Peyer's patch (tissue), 4 donors: ENCODE measurements around the gene SETD6.

Experiments used
- POLR2A ChIP-seq, 2 donors: fragments of 450-650 bp; IDR thresholded peaks; one replicate each; pipeline ENCODE4 v1.5.1; 2017; ENCODE audit warnings: antibody characterized with exemption in 2 of 2, mild to moderate bottlenecking in 2 of 2, moderate library complexity in 2 of 2
- TF ChIP-seq, protein P1 (sequence below), 6 experiments: fragments of 450-650 bp in 4 of 6; fragments of 200-600 bp in 2 of 6; sonication (generic) in 1 of 6; IDR thresholded peaks; one replicate each; pipeline ENCODE4 v1.5.1; 2017 to 2019; ENCODE audit warnings: antibody characterized with exemption in 6 of 6, mild to moderate bottlenecking in 3 of 6, moderate library complexity in 1 of 6

DNA sequence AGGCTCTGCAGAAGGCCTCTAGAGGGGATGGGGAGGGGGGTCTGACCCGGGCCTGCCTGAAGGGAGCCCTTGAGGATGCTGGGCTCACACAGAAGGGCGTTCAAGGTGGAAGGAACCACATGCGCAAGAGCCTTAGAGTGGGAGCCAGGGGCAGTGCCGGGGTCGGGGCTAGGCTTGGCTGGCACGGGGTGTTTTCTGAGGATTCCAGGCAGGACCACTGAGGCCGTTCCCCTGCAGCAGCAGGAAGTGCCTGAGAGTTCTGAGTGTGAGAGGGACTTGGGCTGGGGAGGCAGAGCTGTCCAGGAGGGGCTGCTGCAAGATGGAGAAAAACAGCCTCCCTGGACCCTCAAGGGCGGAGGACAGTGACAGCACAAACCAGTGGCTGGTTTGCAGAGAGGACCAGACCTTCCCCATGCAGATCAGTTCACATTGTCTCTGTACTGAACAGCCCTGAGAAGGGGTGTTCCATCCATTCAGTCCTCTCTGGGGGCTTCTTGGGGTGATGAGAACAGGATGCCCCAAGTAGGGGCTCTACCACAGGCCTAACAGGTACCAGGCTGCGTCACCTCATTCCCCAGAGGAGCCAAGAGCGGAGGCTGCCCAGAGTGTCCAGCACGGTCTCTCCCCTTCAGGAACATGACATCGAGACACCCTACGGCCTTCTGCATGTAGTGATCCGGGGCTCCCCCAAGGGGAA lies 12.0 kb upstream of the SETD6 start:
- TF ChIP-seq, protein P1, sequence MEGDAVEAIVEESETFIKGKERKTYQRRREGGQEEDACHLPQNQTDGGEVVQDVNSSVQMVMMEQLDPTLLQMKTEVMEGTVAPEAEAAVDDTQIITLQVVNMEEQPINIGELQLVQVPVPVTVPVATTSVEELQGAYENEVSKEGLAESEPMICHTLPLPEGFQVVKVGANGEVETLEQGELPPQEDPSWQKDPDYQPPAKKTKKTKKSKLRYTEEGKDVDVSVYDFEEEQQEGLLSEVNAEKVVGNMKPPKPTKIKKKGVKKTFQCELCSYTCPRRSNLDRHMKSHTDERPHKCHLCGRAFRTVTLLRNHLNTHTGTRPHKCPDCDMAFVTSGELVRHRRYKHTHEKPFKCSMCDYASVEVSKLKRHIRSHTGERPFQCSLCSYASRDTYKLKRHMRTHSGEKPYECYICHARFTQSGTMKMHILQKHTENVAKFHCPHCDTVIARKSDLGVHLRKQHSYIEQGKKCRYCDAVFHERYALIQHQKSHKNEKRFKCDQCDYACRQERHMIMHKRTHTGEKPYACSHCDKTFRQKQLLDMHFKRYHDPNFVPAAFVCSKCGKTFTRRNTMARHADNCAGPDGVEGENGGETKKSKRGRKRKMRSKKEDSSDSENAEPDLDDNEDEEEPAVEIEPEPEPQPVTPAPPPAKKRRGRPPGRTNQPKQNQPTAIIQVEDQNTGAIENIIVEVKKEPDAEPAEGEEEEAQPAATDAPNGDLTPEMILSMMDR (IDR thresholded peaks at IDR 0.05): no peak
- no peak for TF ChIP-seq POLR2A (IDR thresholded peaks at IDR 0.05)
